Neural cell (in vitro differentiated cells): ENCODE results near the gene HCN1.

Source experiments
- EP300 ChIP-seq: fragments of 450-650 bp; conservative IDR thresholded peaks from 2 replicates; pipeline ENCODE4 v1.6.1; 2014; ENCODE audit warnings: antibody characterized with exemption, mild to moderate bottlenecking, moderate library complexity; ENCODE audit not compliant: poor library complexity, severe bottlenecking
- EZH2 ChIP-seq: fragments of 200-600, 300-800 bp; shearing (Covaris generic), sonication (generic); IDR thresholded peaks from 2 replicates; pipeline ENCODE4 v1.6.1; 2014; ENCODE audit warnings: antibody characterized with exemption, low read length, borderline replicate concordance, mild to moderate bottlenecking; ENCODE audit not compliant: insufficient read depth, poor library complexity, severe bottlenecking
- MXI1 ChIP-seq: fragments of 450-650 bp; conservative IDR thresholded peaks from 2 replicates; pipeline ENCODE4 v1.6.1; 2014; ENCODE audit warnings: antibody characterized with exemption, mild to moderate bottlenecking; ENCODE audit not compliant: poor library complexity, severe bottlenecking
- POLR2AphosphoS5 ChIP-seq: IDR thresholded peaks from 2 replicates; pipeline ENCODE4 v1.6.1; 2012
- RAD21 ChIP-seq: fragments of 450-650 bp; conservative IDR thresholded peaks from 2 replicates; pipeline ENCODE4 v1.6.1; 2014; ENCODE audit warnings: antibody characterized with exemption, mild to moderate bottlenecking, moderate library complexity
- SMC3 ChIP-seq: fragments of 450-650 bp; conservative IDR thresholded peaks from 2 replicates; pipeline ENCODE4 v1.6.1; 2014; ENCODE audit warnings: antibody characterized with exemption, mild to moderate bottlenecking, moderate library complexity; ENCODE audit not compliant: poor library complexity
- TAF1 ChIP-seq: IDR thresholded peaks from 2 replicates; pipeline ENCODE4 v1.6.1; 2012; ENCODE audit warnings: low read depth
- TF ChIP-seq, protein P1 (sequence below): fragments of 450-650 bp; IDR thresholded peaks from 2 replicates; pipeline ENCODE4 v1.5.1; 2014; ENCODE audit warnings: antibody characterized with exemption, mild to moderate bottlenecking, moderate library complexity; ENCODE audit not compliant: poor library complexity, severe bottlenecking
- TF ChIP-seq, protein P2 (sequence below): IDR thresholded peaks from 2 replicates; pipeline ENCODE4 v1.6.1; 2012; ENCODE audit warnings: borderline replicate concordance

DNA sequence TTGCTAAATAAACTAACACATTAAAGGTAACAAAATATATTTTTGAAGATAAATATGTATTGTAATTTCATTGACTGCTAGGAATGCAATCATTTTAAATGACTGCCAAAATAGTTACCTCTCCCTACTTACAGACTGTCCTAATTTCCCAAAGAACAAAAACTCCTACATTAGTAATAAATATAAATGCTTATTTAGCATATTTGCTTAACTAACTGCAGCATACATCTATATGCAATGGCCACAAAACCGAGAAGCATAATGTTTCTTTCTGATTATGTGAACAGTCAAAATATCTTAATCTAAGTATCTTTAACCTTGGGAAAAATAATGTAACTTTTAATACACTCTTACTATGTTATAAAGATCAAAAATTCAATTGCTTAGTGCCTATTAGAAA, 431.7 kb downstream of the HCN1 start:
- TF ChIP-seq, protein P1, sequence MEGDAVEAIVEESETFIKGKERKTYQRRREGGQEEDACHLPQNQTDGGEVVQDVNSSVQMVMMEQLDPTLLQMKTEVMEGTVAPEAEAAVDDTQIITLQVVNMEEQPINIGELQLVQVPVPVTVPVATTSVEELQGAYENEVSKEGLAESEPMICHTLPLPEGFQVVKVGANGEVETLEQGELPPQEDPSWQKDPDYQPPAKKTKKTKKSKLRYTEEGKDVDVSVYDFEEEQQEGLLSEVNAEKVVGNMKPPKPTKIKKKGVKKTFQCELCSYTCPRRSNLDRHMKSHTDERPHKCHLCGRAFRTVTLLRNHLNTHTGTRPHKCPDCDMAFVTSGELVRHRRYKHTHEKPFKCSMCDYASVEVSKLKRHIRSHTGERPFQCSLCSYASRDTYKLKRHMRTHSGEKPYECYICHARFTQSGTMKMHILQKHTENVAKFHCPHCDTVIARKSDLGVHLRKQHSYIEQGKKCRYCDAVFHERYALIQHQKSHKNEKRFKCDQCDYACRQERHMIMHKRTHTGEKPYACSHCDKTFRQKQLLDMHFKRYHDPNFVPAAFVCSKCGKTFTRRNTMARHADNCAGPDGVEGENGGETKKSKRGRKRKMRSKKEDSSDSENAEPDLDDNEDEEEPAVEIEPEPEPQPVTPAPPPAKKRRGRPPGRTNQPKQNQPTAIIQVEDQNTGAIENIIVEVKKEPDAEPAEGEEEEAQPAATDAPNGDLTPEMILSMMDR = no peak
- TF ChIP-seq TAF1 = no peak
- TF ChIP-seq POLR2AphosphoS5 = no peak
- TF ChIP-seq SMC3 = no peak
- no peak for TF ChIP-seq RAD21
- TF ChIP-seq EP300 = no peak
- no peak for TF ChIP-seq EZH2
- TF ChIP-seq, protein P2, sequence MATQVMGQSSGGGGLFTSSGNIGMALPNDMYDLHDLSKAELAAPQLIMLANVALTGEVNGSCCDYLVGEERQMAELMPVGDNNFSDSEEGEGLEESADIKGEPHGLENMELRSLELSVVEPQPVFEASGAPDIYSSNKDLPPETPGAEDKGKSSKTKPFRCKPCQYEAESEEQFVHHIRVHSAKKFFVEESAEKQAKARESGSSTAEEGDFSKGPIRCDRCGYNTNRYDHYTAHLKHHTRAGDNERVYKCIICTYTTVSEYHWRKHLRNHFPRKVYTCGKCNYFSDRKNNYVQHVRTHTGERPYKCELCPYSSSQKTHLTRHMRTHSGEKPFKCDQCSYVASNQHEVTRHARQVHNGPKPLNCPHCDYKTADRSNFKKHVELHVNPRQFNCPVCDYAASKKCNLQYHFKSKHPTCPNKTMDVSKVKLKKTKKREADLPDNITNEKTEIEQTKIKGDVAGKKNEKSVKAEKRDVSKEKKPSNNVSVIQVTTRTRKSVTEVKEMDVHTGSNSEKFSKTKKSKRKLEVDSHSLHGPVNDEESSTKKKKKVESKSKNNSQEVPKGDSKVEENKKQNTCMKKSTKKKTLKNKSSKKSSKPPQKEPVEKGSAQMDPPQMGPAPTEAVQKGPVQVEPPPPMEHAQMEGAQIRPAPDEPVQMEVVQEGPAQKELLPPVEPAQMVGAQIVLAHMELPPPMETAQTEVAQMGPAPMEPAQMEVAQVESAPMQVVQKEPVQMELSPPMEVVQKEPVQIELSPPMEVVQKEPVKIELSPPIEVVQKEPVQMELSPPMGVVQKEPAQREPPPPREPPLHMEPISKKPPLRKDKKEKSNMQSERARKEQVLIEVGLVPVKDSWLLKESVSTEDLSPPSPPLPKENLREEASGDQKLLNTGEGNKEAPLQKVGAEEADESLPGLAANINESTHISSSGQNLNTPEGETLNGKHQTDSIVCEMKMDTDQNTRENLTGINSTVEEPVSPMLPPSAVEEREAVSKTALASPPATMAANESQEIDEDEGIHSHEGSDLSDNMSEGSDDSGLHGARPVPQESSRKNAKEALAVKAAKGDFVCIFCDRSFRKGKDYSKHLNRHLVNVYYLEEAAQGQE = no peak
- no peak for TF ChIP-seq MXI1
